Measurements from ENCODE around the gene DLX3. TPM values are rescaled to one million over a fixed set of nuclear protein-coding genes. Genes with fewer than 3 reads are reported as not detected.

Gene DLX3
- polyA plus RNA-seq, 3 donors: not detected

DNA sequence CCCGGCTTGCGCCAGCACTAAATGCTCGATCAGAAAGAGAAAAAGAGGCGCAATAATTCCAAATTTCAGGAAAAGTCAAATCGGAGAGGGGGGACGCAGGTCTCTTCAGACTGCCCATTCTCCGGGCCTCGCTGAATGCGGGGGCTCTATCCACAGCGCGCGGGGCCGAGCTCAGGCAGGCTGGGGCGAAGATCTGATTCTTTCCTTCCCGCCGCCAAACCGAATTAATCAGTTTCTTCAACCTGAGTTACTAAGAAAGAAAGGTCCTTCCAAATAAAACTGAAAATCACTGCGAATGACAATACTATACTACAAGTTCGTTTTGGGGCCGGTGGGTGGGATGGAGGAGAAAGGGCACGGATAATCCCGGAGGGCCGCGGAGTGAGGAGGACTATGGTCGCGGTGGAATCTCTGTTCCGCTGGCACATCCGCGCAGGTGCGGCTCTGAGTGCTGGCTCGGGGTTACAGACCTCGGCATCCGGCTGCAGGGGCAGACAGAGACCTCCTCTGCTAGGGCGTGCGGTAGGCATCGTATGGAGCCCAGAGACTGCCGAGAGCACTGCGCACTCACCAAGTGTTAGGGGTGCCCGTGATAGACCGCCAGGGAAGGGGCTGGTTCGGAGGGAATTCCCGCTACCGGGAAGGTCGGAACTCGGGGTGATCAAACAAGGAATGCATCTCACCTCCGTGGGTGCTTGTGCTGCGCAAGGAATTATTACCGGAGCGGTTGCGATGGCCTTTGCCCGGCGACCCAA, 30.1 kb downstream of the DLX3 start:
- intact Hi-C loops (cut with micrococcal nuclease): no loop called here
- H3K36me3 Mint-ChIP-seq: peaks cover 17 to 31% of the 10 kb centered on the region in 2 donors
- H3K27ac Mint-ChIP-seq: peak overlapping the region in 3 of 7 donors; percentile 33 to 81 (median 54)
- H3K27me3 Mint-ChIP-seq (ENCODE audit: low read depth in 3 of 3): peaks cover 61 to 85% (median 76%) of the 10 kb centered on the region in 3 donors
- Histone ChIP-seq H3K27me3 (ENCODE audit: control insufficient read depth in 2 of 2, insufficient read depth in 2 of 2, low read length in 2 of 2) (peaks cover 31 to 68% of the 10 kb centered on the region in 2 donors), H3K27ac (ENCODE audit: low read depth in 1 of 2, low read length in 2 of 2) (no peak overlapping the region), H3K79me2 (ENCODE audit: insufficient read depth, low read length) (no peaks in the 10 kb centered on the region), H4K20me1 (ENCODE audit: insufficient read depth, low read length) (no peaks in the 10 kb centered on the region), H3K9me3 (replicated peaks in 1 of 2; ENCODE audit: control insufficient read depth in 1 of 2, insufficient read depth in 1 of 2, low read length in 2 of 2) (peaks cover 0 to 17% of the 10 kb centered on the region in 2 donors), H3K4me3 (replicated peaks in 1 of 3; ENCODE audit: low read depth in 2 of 3, low read length in 3 of 3) (peak overlapping the region; percentile 3 to 72 (median 31)), H2AFZ (ENCODE audit: insufficient read depth, low read depth, low read length, poor library complexity, severe bottlenecking) (peak overlapping the region; percentile 41), H3K9ac (ENCODE audit: insufficient read depth, low read length, poor library complexity, severe bottlenecking) (peak overlapping the region; percentile 29), H3K4me2 (replicated peaks; ENCODE audit: extremely low read depth, low read length, poor library complexity, severe bottlenecking) (peak overlapping the region; percentile 76), H3K36me3 (replicated peaks in 1 of 2; ENCODE audit: control insufficient read depth in 1 of 2, insufficient read depth in 2 of 2, low read length in 2 of 2) (no peaks in the 10 kb centered on the region), H3K4me1 (ENCODE audit: control insufficient read depth in 1 of 2, insufficient read depth in 2 of 2, low read length in 2 of 2) (peaks cover 67 to 72% of the 10 kb centered on the region in 2 donors)
- peaks cover 67% of the 10 kb centered on the region for H3K4me1 Mint-ChIP-seq
- DNase-seq: no peak
- WGBS (ENCODE audit: insufficient coverage): 5% methylated on average over 47 of the region's 52 CpGs
- H3K9me3 Mint-ChIP-seq: peaks cover 0 to 31% (median 25%) of the 10 kb centered on the region in 7 donors
- TF ChIP-seq, protein P1, sequence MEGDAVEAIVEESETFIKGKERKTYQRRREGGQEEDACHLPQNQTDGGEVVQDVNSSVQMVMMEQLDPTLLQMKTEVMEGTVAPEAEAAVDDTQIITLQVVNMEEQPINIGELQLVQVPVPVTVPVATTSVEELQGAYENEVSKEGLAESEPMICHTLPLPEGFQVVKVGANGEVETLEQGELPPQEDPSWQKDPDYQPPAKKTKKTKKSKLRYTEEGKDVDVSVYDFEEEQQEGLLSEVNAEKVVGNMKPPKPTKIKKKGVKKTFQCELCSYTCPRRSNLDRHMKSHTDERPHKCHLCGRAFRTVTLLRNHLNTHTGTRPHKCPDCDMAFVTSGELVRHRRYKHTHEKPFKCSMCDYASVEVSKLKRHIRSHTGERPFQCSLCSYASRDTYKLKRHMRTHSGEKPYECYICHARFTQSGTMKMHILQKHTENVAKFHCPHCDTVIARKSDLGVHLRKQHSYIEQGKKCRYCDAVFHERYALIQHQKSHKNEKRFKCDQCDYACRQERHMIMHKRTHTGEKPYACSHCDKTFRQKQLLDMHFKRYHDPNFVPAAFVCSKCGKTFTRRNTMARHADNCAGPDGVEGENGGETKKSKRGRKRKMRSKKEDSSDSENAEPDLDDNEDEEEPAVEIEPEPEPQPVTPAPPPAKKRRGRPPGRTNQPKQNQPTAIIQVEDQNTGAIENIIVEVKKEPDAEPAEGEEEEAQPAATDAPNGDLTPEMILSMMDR (IDR thresholded peaks at IDR 0.05): no peak
- H3K4me3 Mint-ChIP-seq: peak overlapping the region; percentile 73 to 94

DNA sequence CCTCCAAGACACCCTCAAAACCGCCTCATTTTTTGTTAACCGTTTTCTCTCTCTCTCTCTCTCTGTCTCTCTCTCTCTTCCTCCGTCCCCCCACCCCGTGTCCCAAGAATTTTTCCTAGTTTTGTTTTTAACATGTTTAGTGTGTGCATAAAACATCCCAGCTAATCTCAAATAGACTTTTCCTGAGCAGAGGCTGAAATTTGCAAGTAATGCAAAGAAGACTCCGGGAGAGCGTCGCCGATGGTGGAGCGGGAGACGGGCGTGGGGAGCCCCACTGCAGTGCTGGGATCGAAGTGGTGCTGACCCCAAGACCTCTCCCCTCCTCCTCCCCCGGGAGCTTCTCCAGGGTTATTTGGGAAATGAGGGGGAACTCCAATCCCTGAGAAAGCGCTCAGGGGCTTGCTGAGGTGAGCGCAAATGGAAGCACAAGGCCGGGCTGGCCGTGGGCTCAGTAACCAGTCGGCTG, 30.7 kb downstream of the DLX3 start:
- no peaks in the 10 kb centered on the region for H3K36me3 ChIP-seq (replicated peaks in 1 of 2; ENCODE audit: control insufficient read depth in 1 of 2, insufficient read depth in 2 of 2, low read length in 2 of 2)
- H3K4me1 ChIP-seq (ENCODE audit: control insufficient read depth in 1 of 2, insufficient read depth in 2 of 2, low read length in 2 of 2): peaks cover 63 to 70% of the 10 kb centered on the region in 2 donors
- Mint-ChIP-seq H3K9me3 (peaks cover 0 to 29% (median 22%) of the 10 kb centered on the region in 7 donors), H3K4me3 (peak overlapping the region; percentile 73 to 94), H3K36me3 (peaks cover 17 to 31% of the 10 kb centered on the region in 2 donors), H3K27ac (peak overlapping the region in 1 of 7 donors; percentile 54), H3K4me1 (peaks cover 69% of the 10 kb centered on the region), H3K27me3 (ENCODE audit: low read depth in 3 of 3) (peaks cover 60 to 85% (median 77%) of the 10 kb centered on the region in 3 donors)
- H3K79me2 ChIP-seq (ENCODE audit: insufficient read depth, low read length): no peaks in the 10 kb centered on the region
- peaks cover 0 to 17% of the 10 kb centered on the region in 2 donors for H3K9me3 ChIP-seq (replicated peaks in 1 of 2; ENCODE audit: control insufficient read depth in 1 of 2, insufficient read depth in 1 of 2, low read length in 2 of 2)
- intact Hi-C loops (cut with micrococcal nuclease): no loop called here
- H2AFZ ChIP-seq (ENCODE audit: insufficient read depth, low read depth, low read length, poor library complexity, severe bottlenecking): peak overlapping the region; percentile 12
- H3K4me2 ChIP-seq (replicated peaks; ENCODE audit: extremely low read depth, low read length, poor library complexity, severe bottlenecking): peak overlapping the region; percentile 76
- TF ChIP-seq, protein P1 (IDR thresholded peaks at IDR 0.05): no peak
- 3% methylated on average over 6 of the region's 18 CpGs for WGBS (ENCODE audit: insufficient coverage)
- H4K20me1 ChIP-seq (ENCODE audit: insufficient read depth, low read length): no peaks in the 10 kb centered on the region
- H3K4me3 ChIP-seq (replicated peaks in 1 of 3; ENCODE audit: low read depth in 2 of 3, low read length in 3 of 3): peak overlapping the region in 1 of 3 experiments; percentile 72
- H3K27ac ChIP-seq (ENCODE audit: low read depth in 1 of 2, low read length in 2 of 2): no peak overlapping the region
- peaks cover 26 to 63% of the 10 kb centered on the region in 2 donors for H3K27me3 ChIP-seq (ENCODE audit: control insufficient read depth in 2 of 2, insufficient read depth in 2 of 2, low read length in 2 of 2)
- H3K9ac ChIP-seq (ENCODE audit: insufficient read depth, low read length, poor library complexity, severe bottlenecking): no peak overlapping the region
- no peak for DNase-seq
